GM12892 (cell line): Measurements from ENCODE around the gene DLG2.

ENCODE experiments used
- POLR2A ChIP-seq: IDR thresholded peaks from 2 replicates; pipeline ENCODE4 v1.6.1; 2011; ENCODE audit warnings: low read depth, low read length, control low read depth
- POLR2AphosphoS5 ChIP-seq: IDR thresholded peaks from 2 replicates; pipeline ENCODE4 v1.6.1; 2011; ENCODE audit warnings: low read depth, low read length, control low read depth
- TAF1 ChIP-seq: IDR thresholded peaks from 2 replicates; pipeline ENCODE4 v1.6.1; 2011; ENCODE audit warnings: low read depth, mild to moderate bottlenecking, control low read depth, low read length, borderline replicate concordance

DNA sequence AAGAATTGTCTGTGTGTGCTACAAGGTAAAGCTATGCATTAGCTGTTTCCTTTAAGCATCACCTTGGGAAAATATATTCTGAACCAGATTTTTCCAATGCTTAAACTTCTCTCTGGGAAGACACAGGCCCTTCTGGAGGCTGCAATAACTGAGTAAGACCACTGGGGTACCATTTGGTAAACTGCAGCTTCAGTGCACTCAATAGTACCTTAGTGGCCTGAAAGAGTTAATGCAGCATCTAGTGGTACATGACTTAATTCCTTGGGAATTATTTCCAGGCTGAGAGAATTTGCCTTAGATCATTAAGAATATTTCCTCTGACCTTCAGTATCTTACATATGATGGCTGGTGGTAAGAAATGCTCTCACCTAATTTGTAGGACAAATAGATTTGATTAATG is 727.4 kb downstream of the DLG2 start:
- TF ChIP-seq POLR2AphosphoS5 (no peak), POLR2A (no peak), TAF1 (no peak)
